SK-N-DZ (cell line): ENCODE data around the gene PYCR2.

ENCODE experiments used
- DNase-seq: peaks from one replicate; pipeline ENCODE4 v3.0.0-alpha.2; 2015; ENCODE audit warnings: low spot score
- small RNA-seq, 2 experiments: library from RNA; depleted of rRNA; stranded (forward); fragments of <200 nt; gene quantifications; one replicate each; pipeline ENCODE3, GENCODE V24; 2014

PYCR2 gene

GRCh38 chr1:225879521-225880221 is 44.4 kb downstream of the PYCR2 start:
- DNase-seq, result no peak

GRCh38 chr1:225878282-225878681 is 45.8 kb downstream of the PYCR2 start:
- no peak for DNase-seq

GRCh38 chr1:225877580-225877979 is 46.5 kb downstream of the PYCR2 start:
- peak; percentile 59 for DNase-seq

- no peak for DNase-seq
Observed at GRCh38 chr1:225876900-225877510, 47.0 kb downstream of the PYCR2 start.

GRCh38 chr1:225875044-225875815 is 48.8 kb downstream of the PYCR2 start:
- no peak for DNase-seq

GRCh38 chr1:225874431-225874830 is 49.6 kb downstream of the PYCR2 start:
- DNase-seq, result no peak

GRCh38 chr1:225873281-225873850 is 50.7 kb downstream of the PYCR2 start:
- no peak for DNase-seq

GRCh38 chr1:225872075-225872430 is 52.0 kb downstream of the PYCR2 start:
- no peak for DNase-seq

GRCh38 chr1:225871359-225872074 is 52.5 kb downstream of the PYCR2 start:
- no peak for DNase-seq

- no peak for DNase-seq
Observed at GRCh38 chr1:225870911-225871310, 53.1 kb downstream of the PYCR2 start.

Small RNAs within 50 kb of the gene (small RNA-seq; reads per million reads assigned to genes)
- gene AL117348.1 (0 reads per million in 2 experiments), gene NDUFA3P3 (0 reads per million in 2 experiments)
